HCT116 (cell line): Measurements from ENCODE around the gene A1CF. TPM values are rescaled to one million over a fixed set of nuclear protein-coding genes. Genes with fewer than 3 reads are reported as not detected.

ENCODE experiments used
- ATAC-seq: fragments of 200-7000 bp; cut with Tn5 transposase; 2 replicates; pipeline ENCODE4 v1.9.1; 2020; ENCODE audit warnings: mild to moderate bottlenecking, moderate library complexity
- BruUV-seq: library from RNA; stranded (reverse); fragments of 400-500 nt; replicated peaks from 2 replicates; lab custom pipeline; 2021; lab: Mats Ljungman, UMichigan
- CTCF ChIA-PET: fragments of 300-600 bp; sonication (Branson Sonifier 250); formaldehyde crosslinking; loops from one replicate; lab custom pipeline; 2021; ENCODE audit warnings: antibody characterized with exemption; lab: Charles Lee
- POLR2A ChIA-PET: fragments of 300-600, 350-600 bp; sonication (Branson Sonifier 250); formaldehyde crosslinking; loops from one replicate; lab custom pipeline; 2021; ENCODE audit warnings: antibody characterized with exemption; lab: Charles Lee
- RAD21 ChIA-PET, 2 experiments: fragments of 300-600 bp; sonication (Branson Sonifier 250); formaldehyde crosslinking; loops; one replicate each; lab custom pipeline; 2023; ENCODE audit warnings: low total read pairs in 2 of 2; ENCODE audit not compliant: uncharacterized antibody in 2 of 2, unreplicated experiment in 2 of 2, low non-redundant PET in 1 of 2; lab: Charles Lee
- DNase-seq: peaks from one replicate; pipeline ENCODE4 v3.0.0-alpha.2; 2010; ENCODE audit warnings: low read depth, low spot score
- H2AFZ ChIP-seq: fragments of 200-600 bp; shearing (Covaris generic), sonication (generic); 2 replicates; pipeline ENCODE4 v1.6.1; 2017; ENCODE audit warnings: low read depth, mixed run types, mixed read lengths, antibody characterized with exemption, low read length; ENCODE audit not compliant: poor library complexity, severe bottlenecking
- H3K27ac ChIP-seq: 2 replicates; pipeline ENCODE4 v1.5.1; 2012; ENCODE audit warnings: low read depth, low read length
- H3K27me3 ChIP-seq: fragments of 200-600 bp; sonication (generic); 2 replicates; pipeline ENCODE4 v1.6.1; 2016; ENCODE audit warnings: mixed run types, low read length, mixed read lengths; ENCODE audit not compliant: insufficient read depth
- H3K36me3 ChIP-seq, 2 experiments: fragments of 200-500 bp in 1 of 2; fragments of 200-600 bp in 1 of 2; sonication (Bioruptor generic) in 1 of 2; sonication (generic) in 1 of 2; 2 replicates each; pipeline versions ENCODE4 v1.5.1 to v1.6.1; 2014 to 2016; ENCODE audit warnings: low read length in 2 of 2, inconsistent platforms in 1 of 2, mixed read lengths in 1 of 2, mixed run types in 1 of 2; ENCODE audit not compliant: insufficient read depth in 2 of 2, control insufficient read depth in 1 of 2
- H3K4me1 ChIP-seq, 2 experiments: fragments of 200-600 bp in 1 of 2; sonication (generic) in 1 of 2; 2 replicates each; pipeline versions ENCODE4 v1.5.1 to v1.6.1; 2012 to 2017; ENCODE audit warnings: low read length in 2 of 2, inconsistent platforms in 1 of 2, mild to moderate bottlenecking in 1 of 2, mixed read lengths in 1 of 2, mixed run types in 1 of 2, moderate library complexity in 1 of 2; ENCODE audit not compliant: insufficient read depth in 2 of 2, control insufficient read depth in 1 of 2
- H3K4me2 ChIP-seq: fragments of 200-600 bp; sonication (generic); 2 replicates; pipeline ENCODE4 v1.6.1; 2017; ENCODE audit warnings: mixed run types, low read length, mixed read lengths
- H3K4me3 ChIP-seq, 2 experiments: fragments of 200-600 bp in 1 of 2; sonication (generic) in 1 of 2; replicated peaks in 1 of 2; 2 replicates each; pipeline ENCODE4 v1.5.1; 2011 to 2016; ENCODE audit warnings: low read length in 2 of 2, control low read depth in 1 of 2, low read depth in 1 of 2, mild to moderate bottlenecking in 1 of 2, mixed read lengths in 1 of 2, mixed run types in 1 of 2
- H3K79me2 ChIP-seq: fragments of 200-600 bp; sonication (generic); 2 replicates; pipeline ENCODE4 v1.6.1; 2017; ENCODE audit warnings: mild to moderate bottlenecking, mixed run types, low read length, moderate library complexity, mixed read lengths; ENCODE audit not compliant: insufficient read depth
- H3K9ac ChIP-seq: fragments of 200-600 bp; sonication (generic); 2 replicates; pipeline ENCODE4 v1.6.1; 2016; ENCODE audit warnings: low read length, mixed read lengths
- H3K9me2 ChIP-seq: fragments of 200-600 bp; sonication (generic), shearing (Covaris generic); 2 replicates; pipeline ENCODE4 v1.6.1; 2017; ENCODE audit warnings: mixed run types, mild to moderate bottlenecking, moderate library complexity; ENCODE audit not compliant: insufficient read depth
- H3K9me3 ChIP-seq, 2 experiments: fragments of 200-500 bp in 1 of 2; fragments of 200-600 bp in 1 of 2; sonication (Bioruptor generic) in 1 of 2; sonication (generic) in 1 of 2; 2 replicates each; pipeline ENCODE4 v1.6.1; 2014 to 2017; ENCODE audit warnings: low read length in 2 of 2, mixed read lengths in 2 of 2, inconsistent platforms in 1 of 2, low read depth in 1 of 2, mild to moderate bottlenecking in 1 of 2, mixed run types in 1 of 2, moderate library complexity in 1 of 2; ENCODE audit not compliant: control insufficient read depth in 1 of 2, insufficient read depth in 1 of 2
- H4K20me1 ChIP-seq: fragments of 200-600 bp; sonication (generic), shearing (Covaris generic); 2 replicates; pipeline ENCODE4 v1.6.1; 2017; ENCODE audit warnings: mixed run types, mild to moderate bottlenecking, moderate library complexity; ENCODE audit not compliant: insufficient read depth
- CBX3 ChIP-seq: IDR thresholded peaks from 2 replicates; pipeline ENCODE4 v1.6.1; 2012; ENCODE audit warnings: low read depth
- CEBPB ChIP-seq: IDR thresholded peaks from 2 replicates; pipeline ENCODE4 v1.6.1; 2012; ENCODE audit warnings: low read depth
- EGR1 ChIP-seq: IDR thresholded peaks from 2 replicates; pipeline ENCODE4 v1.6.1; 2012; ENCODE audit warnings: low read depth
- ELF1 ChIP-seq: IDR thresholded peaks from 2 replicates; pipeline ENCODE4 v1.6.1; 2012; ENCODE audit warnings: low read depth, borderline replicate concordance
- EZH2 ChIP-seq: fragments of 200-600 bp; sonication (generic); IDR thresholded peaks from 2 replicates; pipeline ENCODE4 v1.6.1; 2017; ENCODE audit warnings: antibody characterized with exemption, mixed run types
- FOSL1 ChIP-seq: IDR thresholded peaks from 2 replicates; pipeline ENCODE4 v1.6.1; 2012; ENCODE audit warnings: low read depth
- JUND ChIP-seq: IDR thresholded peaks from 2 replicates; pipeline ENCODE4 v1.6.1; 2012
- MAX ChIP-seq: IDR thresholded peaks from 2 replicates; pipeline ENCODE4 v1.6.1; 2012
- POLR2AphosphoS5 ChIP-seq: IDR thresholded peaks from 2 replicates; pipeline ENCODE4 v1.6.1; 2011; ENCODE audit warnings: mild to moderate bottlenecking, low read depth, low read length, moderate library complexity
- RAD21 ChIP-seq: IDR thresholded peaks from 2 replicates; pipeline ENCODE4 v1.6.1; 2012; ENCODE audit warnings: low read depth, mild to moderate bottlenecking
- SIN3A ChIP-seq: IDR thresholded peaks from 2 replicates; pipeline ENCODE4 v1.6.1; 2012; ENCODE audit warnings: low read depth
- SP1 ChIP-seq: IDR thresholded peaks from 2 replicates; pipeline ENCODE4 v1.6.1; 2012; ENCODE audit warnings: low read depth
- SRF ChIP-seq: IDR thresholded peaks from 2 replicates; pipeline ENCODE4 v1.6.1; 2012; ENCODE audit warnings: low read depth
- YY1 ChIP-seq: IDR thresholded peaks from 2 replicates; pipeline ENCODE4 v1.6.1; 2011; ENCODE audit warnings: low read length, low read depth, moderate library complexity, mild to moderate bottlenecking; ENCODE audit not compliant: insufficient replicate concordance; ENCODE audit errors: extremely low read depth
- ZFX ChIP-seq: fragments of 450-650 bp; IDR thresholded peaks from 2 replicates; pipeline ENCODE4 v1.6.1; 2017
- ZNF274 ChIP-seq: fragments of 200-500 bp; sonication (Bioruptor generic); IDR thresholded peaks from 2 replicates; pipeline ENCODE4 v1.6.1; 2014; ENCODE audit warnings: mild to moderate bottlenecking, low read depth, low read length, inconsistent platforms
- intact Hi-C: fragments of 100-400 bp; cut with micrococcal nuclease; formaldehyde crosslinking; loops from 2 replicates; pipeline ENCODE4 v1.10.0; 2022
- total RNA-seq: library from RNA; stranded (reverse); gene quantifications from one replicate; pipeline ENCODE4 v1.2.1, GENCODE V29; 2021; ENCODE audit not compliant: unreplicated experiment
- TF ChIP-seq, protein P1 (sequence below): IDR thresholded peaks from 2 replicates; pipeline ENCODE4 v1.6.1; 2011; ENCODE audit warnings: mild to moderate bottlenecking, low read length, moderate library complexity; ENCODE audit not compliant: insufficient replicate concordance; ENCODE audit errors: extremely low read depth
- TF ChIP-seq, protein P2 (sequence below), 3 experiments: fragments of 200-600 bp in 1 of 3; sonication (generic) in 1 of 3; IDR thresholded peaks in 2 of 3; conservative IDR thresholded peaks in 1 of 3; 2 replicates each; pipeline ENCODE4 v1.5.1; 2012 to 2017; ENCODE audit warnings: low read depth in 2 of 3, low read length in 2 of 3, antibody characterized with exemption in 1 of 3, borderline replicate concordance in 1 of 3, control low read depth in 1 of 3, mild to moderate bottlenecking in 1 of 3, mixed read lengths in 1 of 3, mixed run types in 1 of 3, moderate library complexity in 1 of 3; ENCODE audit not compliant: insufficient read depth in 1 of 3

The A1CF gene
- total RNA-seq, 1 experiment from 2014 or later: 0.30 TPM

- TF ChIP-seq, protein P1, sequence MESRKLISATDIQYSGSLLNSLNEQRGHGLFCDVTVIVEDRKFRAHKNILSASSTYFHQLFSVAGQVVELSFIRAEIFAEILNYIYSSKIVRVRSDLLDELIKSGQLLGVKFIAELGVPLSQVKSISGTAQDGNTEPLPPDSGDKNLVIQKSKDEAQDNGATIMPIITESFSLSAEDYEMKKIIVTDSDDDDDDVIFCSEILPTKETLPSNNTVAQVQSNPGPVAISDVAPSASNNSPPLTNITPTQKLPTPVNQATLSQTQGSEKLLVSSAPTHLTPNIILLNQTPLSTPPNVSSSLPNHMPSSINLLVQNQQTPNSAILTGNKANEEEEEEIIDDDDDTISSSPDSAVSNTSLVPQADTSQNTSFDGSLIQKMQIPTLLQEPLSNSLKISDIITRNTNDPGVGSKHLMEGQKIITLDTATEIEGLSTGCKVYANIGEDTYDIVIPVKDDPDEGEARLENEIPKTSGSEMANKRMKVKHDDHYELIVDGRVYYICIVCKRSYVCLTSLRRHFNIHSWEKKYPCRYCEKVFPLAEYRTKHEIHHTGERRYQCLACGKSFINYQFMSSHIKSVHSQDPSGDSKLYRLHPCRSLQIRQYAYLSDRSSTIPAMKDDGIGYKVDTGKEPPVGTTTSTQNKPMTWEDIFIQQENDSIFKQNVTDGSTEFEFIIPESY: no peak
- TF ChIP-seq ZNF274: no peak
- TF ChIP-seq MAX: no peak
- TF ChIP-seq RAD21: no peak
- TF ChIP-seq FOSL1: no peak
- no peak for TF ChIP-seq JUND
- no peak for TF ChIP-seq CBX3
- TF ChIP-seq POLR2AphosphoS5: no peak
Observed at GRCh38 chr10:50809596-50809995, 75.8 kb downstream of the A1CF start (continued).

- Histone ChIP-seq H3K79me2 (no peaks in the 10 kb centered on the region), H3K36me3 (no peaks in the 10 kb centered on the region), H3K9ac (no peak overlapping the region), H4K20me1 (no peaks in the 10 kb centered on the region), H3K9me3 (no peaks in the 10 kb centered on the region), H3K4me3 (no peak overlapping the region), H3K27me3 (no peaks in the 10 kb centered on the region), H3K4me2 (no peak overlapping the region), H3K4me1 (peaks cover 0 to 3% of the 10 kb centered on the region in 2 experiments; a peak in 1 of 4 replicates), H3K27ac (no peak overlapping the region), H2AFZ (no peak overlapping the region), H3K9me2 (no peaks in the 10 kb centered on the region)
- ChIA-PET RAD21 (no interaction called here), CTCF (no interaction called here), POLR2A (no interaction called here)
- ATAC-seq: no peak
- no peak for DNase-seq
- no TSS peak for BruUV-seq
- intact Hi-C loops: no loop called here
- TF ChIP-seq, protein P1: no peak
- TF ChIP-seq JUND (no peak), SIN3A (no peak), YY1 (no peak), SRF (no peak), EGR1 (no peak), EZH2 (no peak), ELF1 (no peak), CEBPB (no peak), CBX3 (no peak), MAX (no peak), ZFX (no peak), SP1 (no peak)
- TF ChIP-seq, protein P2, sequence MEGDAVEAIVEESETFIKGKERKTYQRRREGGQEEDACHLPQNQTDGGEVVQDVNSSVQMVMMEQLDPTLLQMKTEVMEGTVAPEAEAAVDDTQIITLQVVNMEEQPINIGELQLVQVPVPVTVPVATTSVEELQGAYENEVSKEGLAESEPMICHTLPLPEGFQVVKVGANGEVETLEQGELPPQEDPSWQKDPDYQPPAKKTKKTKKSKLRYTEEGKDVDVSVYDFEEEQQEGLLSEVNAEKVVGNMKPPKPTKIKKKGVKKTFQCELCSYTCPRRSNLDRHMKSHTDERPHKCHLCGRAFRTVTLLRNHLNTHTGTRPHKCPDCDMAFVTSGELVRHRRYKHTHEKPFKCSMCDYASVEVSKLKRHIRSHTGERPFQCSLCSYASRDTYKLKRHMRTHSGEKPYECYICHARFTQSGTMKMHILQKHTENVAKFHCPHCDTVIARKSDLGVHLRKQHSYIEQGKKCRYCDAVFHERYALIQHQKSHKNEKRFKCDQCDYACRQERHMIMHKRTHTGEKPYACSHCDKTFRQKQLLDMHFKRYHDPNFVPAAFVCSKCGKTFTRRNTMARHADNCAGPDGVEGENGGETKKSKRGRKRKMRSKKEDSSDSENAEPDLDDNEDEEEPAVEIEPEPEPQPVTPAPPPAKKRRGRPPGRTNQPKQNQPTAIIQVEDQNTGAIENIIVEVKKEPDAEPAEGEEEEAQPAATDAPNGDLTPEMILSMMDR (IDR thresholded peaks at IDR 0.05 in 2 of 3, conservative IDR thresholded peaks at IDR 0.05 in 1 of 3; ENCODE audit: borderline replicate concordance in 1 of 3, insufficient read depth in 1 of 3, low read depth in 2 of 3, low read length in 2 of 3): no peak
Observed at GRCh38 chr10:50807851-50808776, 77.3 kb downstream of the A1CF start.
